ENCODE measurements around the gene LNX1.

DNA sequence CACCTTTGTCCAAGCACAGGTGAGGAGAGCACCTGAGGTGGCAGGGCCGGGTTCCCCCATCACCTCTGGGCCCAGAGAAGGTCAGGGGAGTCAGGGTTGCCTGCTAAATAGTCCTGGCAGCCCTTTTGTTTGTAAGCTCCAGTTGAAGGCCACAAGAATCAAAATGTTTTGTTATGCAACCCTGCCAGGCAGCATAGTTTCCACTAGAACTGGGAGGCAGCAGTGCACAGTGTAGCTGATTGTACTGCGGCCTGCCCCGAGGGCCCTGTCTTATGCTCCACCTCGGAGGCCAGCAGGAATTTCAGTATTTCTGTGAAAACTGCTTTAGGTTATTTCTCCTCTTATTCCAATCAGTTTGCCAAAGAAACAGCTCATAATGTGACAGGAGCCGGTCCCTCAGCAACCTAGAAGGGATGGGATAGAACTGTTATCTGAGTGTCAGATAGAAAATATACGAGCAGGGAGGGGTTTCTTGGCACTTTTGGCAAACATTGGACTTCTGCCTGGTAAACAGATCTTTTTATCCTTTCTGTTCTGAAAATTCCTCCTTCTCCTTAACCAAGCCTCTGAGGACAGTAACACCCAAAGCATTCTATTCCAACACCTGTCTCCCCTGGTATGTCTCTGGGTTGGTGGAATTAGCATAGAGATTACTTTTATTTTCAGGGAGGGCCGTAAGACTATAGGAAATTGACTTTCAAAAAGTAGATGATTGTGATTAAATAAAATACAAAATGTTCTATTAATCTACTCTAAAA is 93.6 kb downstream of the LNX1 start:
- TF ChIP-seq, protein P1, sequence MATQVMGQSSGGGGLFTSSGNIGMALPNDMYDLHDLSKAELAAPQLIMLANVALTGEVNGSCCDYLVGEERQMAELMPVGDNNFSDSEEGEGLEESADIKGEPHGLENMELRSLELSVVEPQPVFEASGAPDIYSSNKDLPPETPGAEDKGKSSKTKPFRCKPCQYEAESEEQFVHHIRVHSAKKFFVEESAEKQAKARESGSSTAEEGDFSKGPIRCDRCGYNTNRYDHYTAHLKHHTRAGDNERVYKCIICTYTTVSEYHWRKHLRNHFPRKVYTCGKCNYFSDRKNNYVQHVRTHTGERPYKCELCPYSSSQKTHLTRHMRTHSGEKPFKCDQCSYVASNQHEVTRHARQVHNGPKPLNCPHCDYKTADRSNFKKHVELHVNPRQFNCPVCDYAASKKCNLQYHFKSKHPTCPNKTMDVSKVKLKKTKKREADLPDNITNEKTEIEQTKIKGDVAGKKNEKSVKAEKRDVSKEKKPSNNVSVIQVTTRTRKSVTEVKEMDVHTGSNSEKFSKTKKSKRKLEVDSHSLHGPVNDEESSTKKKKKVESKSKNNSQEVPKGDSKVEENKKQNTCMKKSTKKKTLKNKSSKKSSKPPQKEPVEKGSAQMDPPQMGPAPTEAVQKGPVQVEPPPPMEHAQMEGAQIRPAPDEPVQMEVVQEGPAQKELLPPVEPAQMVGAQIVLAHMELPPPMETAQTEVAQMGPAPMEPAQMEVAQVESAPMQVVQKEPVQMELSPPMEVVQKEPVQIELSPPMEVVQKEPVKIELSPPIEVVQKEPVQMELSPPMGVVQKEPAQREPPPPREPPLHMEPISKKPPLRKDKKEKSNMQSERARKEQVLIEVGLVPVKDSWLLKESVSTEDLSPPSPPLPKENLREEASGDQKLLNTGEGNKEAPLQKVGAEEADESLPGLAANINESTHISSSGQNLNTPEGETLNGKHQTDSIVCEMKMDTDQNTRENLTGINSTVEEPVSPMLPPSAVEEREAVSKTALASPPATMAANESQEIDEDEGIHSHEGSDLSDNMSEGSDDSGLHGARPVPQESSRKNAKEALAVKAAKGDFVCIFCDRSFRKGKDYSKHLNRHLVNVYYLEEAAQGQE (IDR thresholded peaks at IDR 0.05; ENCODE audit: low read depth, low read length), result no peak
- TF ChIP-seq EP300 (IDR thresholded peaks at IDR 0.05; ENCODE audit: borderline replicate concordance in 1 of 2, low read depth in 1 of 2, low read length in 1 of 2), result no peak
- no peak for TF ChIP-seq TAF1 (IDR thresholded peaks at IDR 0.05; ENCODE audit: borderline replicate concordance, low read depth, low read length)
- no peak for TF ChIP-seq NRF1 (IDR thresholded peaks at IDR 0.05; ENCODE audit: low read depth, low read length)
- TF ChIP-seq, protein P2, sequence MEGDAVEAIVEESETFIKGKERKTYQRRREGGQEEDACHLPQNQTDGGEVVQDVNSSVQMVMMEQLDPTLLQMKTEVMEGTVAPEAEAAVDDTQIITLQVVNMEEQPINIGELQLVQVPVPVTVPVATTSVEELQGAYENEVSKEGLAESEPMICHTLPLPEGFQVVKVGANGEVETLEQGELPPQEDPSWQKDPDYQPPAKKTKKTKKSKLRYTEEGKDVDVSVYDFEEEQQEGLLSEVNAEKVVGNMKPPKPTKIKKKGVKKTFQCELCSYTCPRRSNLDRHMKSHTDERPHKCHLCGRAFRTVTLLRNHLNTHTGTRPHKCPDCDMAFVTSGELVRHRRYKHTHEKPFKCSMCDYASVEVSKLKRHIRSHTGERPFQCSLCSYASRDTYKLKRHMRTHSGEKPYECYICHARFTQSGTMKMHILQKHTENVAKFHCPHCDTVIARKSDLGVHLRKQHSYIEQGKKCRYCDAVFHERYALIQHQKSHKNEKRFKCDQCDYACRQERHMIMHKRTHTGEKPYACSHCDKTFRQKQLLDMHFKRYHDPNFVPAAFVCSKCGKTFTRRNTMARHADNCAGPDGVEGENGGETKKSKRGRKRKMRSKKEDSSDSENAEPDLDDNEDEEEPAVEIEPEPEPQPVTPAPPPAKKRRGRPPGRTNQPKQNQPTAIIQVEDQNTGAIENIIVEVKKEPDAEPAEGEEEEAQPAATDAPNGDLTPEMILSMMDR (IDR thresholded peaks at IDR 0.05), result no peak
- TF ChIP-seq, protein P3, sequence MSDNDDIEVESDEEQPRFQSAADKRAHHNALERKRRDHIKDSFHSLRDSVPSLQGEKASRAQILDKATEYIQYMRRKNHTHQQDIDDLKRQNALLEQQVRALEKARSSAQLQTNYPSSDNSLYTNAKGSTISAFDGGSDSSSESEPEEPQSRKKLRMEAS (IDR thresholded peaks at IDR 0.05; ENCODE audit: low read depth), result no peak
- TF ChIP-seq FOXJ3 (CRISPR knock-in tag; IDR thresholded peaks at IDR 0.05), result no peak
- no peak for TF ChIP-seq YY1 (IDR thresholded peaks at IDR 0.05; ENCODE audit: low read depth)
- no peak for TF ChIP-seq EZH2phosphoT487 (IDR thresholded peaks at IDR 0.05; ENCODE audit: borderline replicate concordance, low read depth)
- no peak for TF ChIP-seq CHD2 (IDR thresholded peaks at IDR 0.05; ENCODE audit: low read length, partially characterized antibody)
- TF ChIP-seq RAD21 (IDR thresholded peaks at IDR 0.05; ENCODE audit: low read length), result no peak
- TF ChIP-seq JUND (IDR thresholded peaks at IDR 0.05), result no peak

Data from SK-N-SH (cell line).